ENCODE data around the gene KSR1.

DNA sequence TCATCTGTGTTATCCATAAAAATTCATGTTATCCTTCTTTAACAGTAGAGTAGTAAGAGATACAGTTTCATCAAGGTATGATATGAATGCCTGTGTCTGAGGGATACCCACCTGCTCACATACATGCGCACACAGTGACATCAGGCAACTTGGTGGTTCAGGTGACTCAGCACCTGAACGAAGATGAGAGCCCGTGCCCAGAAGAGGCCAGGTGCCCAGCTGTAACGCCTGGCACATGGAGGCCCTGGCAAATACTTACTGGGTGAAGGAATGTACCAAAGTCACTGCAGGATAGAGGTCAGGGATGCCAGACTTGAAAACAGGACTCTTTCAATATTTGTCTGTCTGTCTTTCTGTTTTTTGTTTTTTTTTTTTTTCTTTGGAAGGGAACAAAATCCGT lies 102.1 kb downstream of the KSR1 start:
- TF ChIP-seq, protein P1, sequence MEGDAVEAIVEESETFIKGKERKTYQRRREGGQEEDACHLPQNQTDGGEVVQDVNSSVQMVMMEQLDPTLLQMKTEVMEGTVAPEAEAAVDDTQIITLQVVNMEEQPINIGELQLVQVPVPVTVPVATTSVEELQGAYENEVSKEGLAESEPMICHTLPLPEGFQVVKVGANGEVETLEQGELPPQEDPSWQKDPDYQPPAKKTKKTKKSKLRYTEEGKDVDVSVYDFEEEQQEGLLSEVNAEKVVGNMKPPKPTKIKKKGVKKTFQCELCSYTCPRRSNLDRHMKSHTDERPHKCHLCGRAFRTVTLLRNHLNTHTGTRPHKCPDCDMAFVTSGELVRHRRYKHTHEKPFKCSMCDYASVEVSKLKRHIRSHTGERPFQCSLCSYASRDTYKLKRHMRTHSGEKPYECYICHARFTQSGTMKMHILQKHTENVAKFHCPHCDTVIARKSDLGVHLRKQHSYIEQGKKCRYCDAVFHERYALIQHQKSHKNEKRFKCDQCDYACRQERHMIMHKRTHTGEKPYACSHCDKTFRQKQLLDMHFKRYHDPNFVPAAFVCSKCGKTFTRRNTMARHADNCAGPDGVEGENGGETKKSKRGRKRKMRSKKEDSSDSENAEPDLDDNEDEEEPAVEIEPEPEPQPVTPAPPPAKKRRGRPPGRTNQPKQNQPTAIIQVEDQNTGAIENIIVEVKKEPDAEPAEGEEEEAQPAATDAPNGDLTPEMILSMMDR (IDR thresholded peaks at IDR 0.05) = no peak
- no peak for TF ChIP-seq POLR2A (IDR thresholded peaks at IDR 0.05)
